Measurements from ENCODE around the gene TTYH2.
"Not testable (repeated sequence)": the region's sequence is repeated elsewhere in the genome, so short reads cannot be mapped to it uniquely, and the experiment has no call there.

DNA sequence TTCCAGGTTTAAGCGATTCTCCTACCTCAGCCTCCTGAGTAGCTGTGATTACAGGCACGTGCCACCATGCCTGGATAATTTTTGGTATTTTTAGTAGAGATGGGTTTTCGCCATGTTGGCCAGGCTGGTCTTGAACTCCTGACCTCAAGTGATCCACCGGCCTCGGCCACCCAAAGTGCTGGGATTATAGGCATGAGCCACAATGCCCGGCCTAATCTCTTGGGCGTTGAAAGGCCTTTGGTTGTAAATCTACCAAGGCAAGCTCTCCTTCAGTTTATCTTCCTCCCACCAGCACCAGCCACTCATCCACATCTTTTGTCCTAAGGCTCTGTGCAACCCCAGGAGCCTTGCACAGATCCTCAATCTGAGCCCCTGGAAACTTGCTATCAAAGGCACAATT is 66.2 kb downstream of the TTYH2 start:
- TF ChIP-seq CTCF (IDR thresholded peaks at IDR 0.05); NFATC4 (CRISPR knock-in tag; IDR thresholded peaks at IDR 0.05); CBFB (CRISPR knock-in tag; IDR thresholded peaks at IDR 0.05; ENCODE audit: low read depth); ZNF232 (CRISPR knock-in tag; IDR thresholded peaks at IDR 0.05); GRHL2 (CRISPR knock-in tag; IDR thresholded peaks at IDR 0.05; ENCODE audit: insufficient replicate concordance, severe bottlenecking); SP1 (CRISPR knock-in tag; conservative IDR thresholded peaks at IDR 0.05); USF2 (CRISPR knock-in tag; IDR thresholded peaks at IDR 0.05); ZNF121 (CRISPR knock-in tag; IDR thresholded peaks at IDR 0.05); E2F1 (CRISPR knock-in tag; IDR thresholded peaks at IDR 0.05); ATF3 (CRISPR knock-in tag; conservative IDR thresholded peaks at IDR 0.05); HMGXB4 (CRISPR knock-in tag; IDR thresholded peaks at IDR 0.05): not testable (repeated sequence)
- TF ChIP-seq, protein P1, sequence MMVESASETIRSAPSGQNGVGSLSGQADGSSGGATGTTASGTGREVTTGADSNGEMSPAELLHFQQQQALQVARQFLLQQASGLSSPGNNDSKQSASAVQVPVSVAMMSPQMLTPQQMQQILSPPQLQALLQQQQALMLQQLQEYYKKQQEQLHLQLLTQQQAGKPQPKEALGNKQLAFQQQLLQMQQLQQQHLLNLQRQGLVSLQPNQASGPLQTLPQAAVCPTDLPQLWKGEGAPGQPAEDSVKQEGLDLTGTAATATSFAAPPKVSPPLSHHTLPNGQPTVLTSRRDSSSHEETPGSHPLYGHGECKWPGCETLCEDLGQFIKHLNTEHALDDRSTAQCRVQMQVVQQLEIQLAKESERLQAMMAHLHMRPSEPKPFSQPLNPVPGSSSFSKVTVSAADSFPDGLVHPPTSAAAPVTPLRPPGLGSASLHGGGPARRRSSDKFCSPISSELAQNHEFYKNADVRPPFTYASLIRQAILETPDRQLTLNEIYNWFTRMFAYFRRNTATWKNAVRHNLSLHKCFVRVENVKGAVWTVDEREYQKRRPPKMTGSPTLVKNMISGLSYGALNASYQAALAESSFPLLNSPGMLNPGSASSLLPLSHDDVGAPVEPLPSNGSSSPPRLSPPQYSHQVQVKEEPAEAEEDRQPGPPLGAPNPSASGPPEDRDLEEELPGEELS (CRISPR knock-in tag; IDR thresholded peaks at IDR 0.05) = not testable (repeated sequence)
- TF ChIP-seq, protein P2, sequence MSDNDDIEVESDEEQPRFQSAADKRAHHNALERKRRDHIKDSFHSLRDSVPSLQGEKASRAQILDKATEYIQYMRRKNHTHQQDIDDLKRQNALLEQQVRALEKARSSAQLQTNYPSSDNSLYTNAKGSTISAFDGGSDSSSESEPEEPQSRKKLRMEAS (CRISPR knock-in tag; IDR thresholded peaks at IDR 0.05) = not testable (repeated sequence)

All from WTC11 (cell line).